CD4-positive, alpha-beta T cell treated with Interleukin-17A for 1 hour (primary cell): ENCODE results near the gene SNX3.
A peak's percentile ranks its signal among the peaks of the same experiment; 100 is the strongest.
"Not testable (repeated sequence)": the region's sequence is repeated elsewhere in the genome, so short reads cannot be mapped to it uniquely, and the experiment has no call there.

Experiments used
- DNase-seq: peaks from one replicate; pipeline ENCODE4 v3.0.0-alpha.2; 2020

SNX3 gene

DNA sequence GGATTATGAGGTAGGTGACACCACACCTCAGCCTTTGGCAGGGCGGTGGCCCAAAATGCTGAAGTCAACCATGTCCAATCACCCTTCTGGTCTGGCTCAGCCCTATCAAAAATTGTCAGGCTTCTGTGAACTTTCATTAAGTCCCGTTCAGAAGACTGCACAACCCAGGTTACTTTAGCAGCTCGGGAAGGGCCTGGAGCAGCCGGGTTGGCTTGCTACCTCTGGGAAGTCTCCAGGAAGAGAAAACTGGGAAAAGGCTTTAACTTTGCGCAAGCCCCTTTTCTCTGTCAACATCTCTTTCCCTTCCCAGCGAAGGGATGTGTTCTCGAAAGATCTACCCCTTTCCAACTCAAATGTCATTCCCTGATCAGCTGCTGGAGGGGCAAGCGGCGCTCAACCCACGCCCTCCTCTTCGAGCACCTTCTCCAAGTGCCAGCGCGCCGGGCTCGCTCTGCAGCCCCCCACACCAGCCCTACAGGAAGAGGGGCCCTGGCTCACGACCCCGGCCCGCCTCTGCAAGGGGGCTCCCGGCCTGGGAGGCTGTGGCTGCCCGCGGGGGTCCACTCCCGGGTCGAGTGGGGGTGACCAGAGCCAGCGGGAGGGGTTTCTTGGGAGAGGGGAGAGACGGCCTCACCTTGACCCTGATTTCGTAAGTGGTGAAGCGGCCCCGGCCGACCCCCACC is 573 bp downstream of the SNX3 start:
- peak; percentile 31 for DNase-seq

DNA sequence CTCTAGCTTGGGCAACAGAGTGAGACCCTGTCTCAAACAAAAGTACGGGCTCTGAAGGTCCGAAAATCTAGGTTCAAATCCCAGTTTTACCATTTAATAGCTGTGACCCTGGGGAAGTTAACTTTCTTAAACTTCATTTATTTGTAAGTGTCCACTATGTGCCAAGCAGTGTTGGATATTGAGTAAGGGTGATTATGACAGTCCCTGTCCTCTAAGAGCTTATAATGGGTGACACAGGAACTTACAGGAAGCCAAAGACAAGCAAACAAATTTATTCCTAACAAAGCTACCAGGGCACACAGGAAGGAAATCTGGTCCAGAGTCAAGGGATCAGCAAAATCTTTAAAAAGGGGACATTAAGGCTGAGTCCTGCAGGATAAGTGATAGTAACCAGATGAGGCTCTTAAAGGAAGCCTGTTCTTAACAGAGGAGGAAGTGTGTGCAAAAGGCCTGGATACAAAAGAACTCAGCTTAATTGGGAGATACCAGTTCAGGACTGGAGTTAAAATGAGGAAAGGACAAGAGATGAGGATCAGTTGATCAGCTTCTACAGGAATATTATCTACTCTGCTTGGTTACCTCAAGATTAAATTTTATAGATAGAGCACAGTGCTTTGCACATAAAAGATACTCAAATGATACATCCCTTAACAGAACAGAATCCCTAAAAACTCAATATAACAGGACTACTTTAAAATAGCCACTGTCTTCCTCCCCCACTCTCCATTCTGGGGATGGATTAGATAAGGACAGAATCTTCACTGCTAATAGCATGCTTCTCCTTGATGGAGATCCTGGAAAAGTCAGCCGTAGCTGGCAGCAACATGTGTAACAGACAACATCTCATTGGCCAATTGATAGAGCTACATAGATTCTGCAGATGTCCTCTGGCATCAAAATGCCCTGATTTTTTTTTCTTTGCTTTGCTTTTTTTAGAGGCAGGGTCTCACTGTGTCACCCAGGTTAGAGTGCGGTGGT is 6.1 kb downstream of the SNX3 start:
- DNase-seq: no peak

DNA sequence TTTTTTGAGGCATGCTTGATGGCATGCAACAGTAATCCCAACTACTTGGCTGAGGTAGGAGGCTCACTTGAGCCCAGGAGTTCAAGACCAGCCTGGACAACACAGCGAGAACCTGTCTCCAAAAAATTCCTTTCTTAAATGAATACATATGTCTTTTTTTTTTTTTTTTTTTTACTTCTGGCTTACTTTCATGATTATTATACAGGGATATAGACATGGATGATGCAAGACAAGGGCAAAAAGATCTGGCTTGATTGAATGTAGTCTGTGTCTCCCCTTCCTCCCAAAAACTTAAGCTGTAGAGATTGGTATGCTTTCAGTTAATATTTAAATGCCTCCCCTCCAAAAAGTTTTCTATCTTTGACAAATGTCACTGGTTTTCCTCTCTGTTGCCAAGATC is 7.6 kb downstream of the SNX3 start:
- no peak for DNase-seq

DNA sequence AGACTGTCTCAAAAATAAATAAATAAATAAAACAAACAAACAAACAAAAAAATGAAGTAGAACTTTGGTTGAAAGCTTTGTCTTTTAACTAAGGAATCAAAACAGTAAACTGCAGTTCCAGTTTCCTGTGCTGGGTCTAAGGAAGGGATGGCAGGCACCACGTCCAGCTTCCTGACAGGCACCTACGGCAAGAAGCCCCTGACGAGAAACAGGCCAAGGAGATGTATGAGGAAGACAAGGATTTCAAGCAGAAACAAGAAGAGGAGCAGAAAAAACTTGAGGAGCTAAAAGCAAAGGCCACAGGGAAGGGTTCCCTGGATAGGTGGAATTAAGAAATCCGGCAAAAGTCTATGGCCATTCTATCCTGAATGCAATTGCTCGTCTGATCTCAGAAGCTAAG is 8.8 kb downstream of the SNX3 start:
- no peak for DNase-seq

DNA sequence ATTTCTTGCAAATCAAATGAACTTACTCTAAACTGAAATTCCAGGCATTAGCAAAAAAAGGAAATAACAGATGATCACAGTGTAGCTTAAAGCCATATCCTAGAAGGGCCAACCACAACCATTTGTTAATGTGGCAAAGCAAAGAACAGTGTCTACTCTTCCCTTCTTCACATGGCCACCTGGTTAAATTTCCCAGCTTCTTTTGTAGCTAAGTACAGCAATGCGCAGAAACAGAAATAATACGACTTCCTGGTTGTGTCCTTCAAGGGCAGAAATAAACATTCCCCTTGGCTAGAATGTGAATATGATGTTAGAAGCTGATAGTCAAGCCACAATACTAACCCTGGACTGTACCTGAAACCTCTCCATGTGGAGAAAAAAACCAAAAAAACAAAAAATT is 9.6 kb downstream of the SNX3 start:
- DNase-seq: no peak

DNA sequence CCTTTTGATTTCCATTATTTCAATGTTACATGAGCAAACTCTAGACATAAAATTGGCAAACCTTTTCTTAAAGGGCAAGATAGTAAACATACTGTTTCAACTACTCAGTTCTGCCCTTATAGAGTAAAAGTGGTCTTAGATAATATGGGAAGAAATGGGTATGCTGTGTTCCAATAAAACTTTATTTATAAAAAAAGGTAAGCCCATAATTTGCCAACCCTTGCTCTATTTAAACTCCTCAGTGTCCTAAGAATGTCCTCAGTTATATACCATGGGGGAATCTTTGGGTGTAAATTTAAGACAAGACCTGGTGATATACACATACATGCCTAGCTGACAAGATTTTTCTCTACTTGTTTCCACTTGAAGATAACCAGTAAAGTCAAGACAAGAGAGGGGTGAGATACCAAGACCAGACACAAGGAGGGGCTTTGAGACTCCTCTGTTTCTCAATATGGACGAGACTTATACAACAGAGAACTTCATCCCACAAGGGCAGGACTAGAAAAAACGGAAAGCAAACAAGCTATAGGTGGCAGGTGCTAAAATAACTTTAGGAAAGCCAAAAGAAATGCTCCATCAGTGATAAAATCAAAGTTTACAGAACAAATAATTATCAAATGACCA is 10.5 kb downstream of the SNX3 start:
- peak; percentile 7 for DNase-seq

DNA sequence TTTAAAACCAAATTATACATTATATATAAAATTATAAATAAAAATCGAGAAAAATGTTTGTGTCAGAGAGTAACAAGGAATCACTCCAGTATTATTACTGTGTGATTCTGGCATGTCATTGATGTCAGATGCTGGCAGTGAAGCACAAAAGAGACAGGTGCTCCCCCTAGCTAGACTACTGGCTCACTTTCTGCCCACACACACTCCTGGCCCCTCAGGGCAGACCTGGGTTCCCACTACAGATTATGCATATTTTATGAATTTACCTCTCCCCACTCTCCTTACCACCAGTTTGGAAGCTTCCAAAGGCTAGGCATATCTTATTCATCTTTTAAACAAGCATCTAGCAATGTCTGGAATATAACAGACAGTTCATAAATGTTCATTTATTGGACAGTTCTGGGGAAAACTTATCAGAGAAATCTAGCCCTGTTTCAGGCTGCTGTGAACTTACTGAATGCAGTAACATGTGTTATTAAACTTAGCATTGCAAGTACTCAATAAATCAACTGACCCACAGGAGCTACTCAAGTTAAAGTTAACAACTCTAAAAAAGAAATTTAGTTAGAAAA is 12.8 kb downstream of the SNX3 start:
- no peak for DNase-seq

DNA sequence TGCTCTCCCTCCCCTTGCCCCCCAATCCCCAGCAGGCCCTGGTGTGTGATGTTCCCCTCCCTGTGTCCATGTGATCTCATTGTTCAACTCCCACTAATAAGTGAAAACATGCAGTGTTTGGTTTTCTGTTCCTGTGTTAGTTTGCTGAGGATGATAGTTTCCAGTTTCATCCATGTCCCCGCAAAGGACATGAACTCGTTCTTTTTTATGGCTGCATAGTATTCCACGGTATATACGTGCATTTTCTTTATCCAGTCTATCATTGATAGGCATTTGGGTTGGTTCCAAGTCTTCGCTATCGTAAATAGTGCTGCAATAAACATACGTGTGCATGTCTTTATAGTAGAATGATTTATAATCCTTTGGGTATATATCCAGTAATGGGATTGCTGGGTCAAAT is 15.7 kb downstream of the SNX3 start:
- not testable (repeated sequence) for DNase-seq

DNA sequence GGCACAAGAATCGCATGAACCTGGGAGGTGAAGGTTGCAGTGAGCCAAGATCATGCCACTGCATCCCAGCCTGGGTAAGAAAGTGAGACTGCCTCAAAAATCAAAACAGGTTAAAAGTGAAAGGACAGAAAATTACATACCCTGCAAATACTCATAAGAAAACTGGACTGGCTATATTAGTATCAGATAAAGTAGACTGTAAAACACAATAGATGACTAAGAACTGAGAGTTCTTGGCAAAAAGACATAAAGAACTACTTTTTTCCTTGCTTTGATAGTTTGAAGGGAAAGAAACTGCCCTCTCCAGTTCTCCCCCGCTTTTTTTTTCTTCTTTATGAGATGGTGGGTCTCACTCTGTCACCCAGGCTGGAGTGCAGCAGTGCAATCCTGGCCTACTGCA is 17.0 kb downstream of the SNX3 start:
- no peak for DNase-seq

DNA sequence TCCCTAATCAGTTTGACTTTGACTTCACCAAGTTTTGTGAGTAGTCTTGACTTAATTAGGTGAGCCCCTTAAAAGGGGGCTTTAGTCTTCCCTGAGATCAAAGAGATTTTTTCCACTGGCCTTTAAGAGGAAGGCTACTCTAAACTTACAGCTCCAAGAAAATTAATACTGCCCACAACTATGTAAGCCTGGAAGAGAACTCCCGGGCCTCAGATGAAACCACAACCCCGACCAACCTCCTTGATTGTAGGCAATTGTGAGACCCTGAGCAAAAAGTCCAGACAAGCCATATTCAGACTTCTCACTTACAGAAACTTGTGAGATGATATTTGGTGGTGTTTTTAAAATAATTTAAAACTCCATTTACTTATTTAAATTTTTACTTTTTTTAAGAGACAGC is 18.1 kb downstream of the SNX3 start:
- no peak for DNase-seq

DNA sequence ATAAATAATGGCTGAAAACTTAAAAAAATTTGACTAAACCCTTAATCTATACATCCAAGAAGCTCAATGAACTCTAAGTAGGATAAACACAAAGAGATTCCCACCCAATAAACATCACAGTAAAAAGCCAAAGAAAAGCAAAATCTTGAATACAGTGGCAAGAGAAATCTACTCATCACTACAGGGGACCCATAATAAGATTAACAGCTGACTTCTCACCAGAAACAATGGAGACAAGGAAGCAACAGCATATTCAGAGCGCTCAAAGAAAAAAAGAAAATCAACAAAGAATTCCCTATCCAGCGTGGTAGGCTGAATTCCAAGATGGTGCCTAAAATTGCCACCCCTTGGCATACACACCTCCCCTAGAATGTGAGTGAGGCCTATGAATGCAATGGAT is 18.6 kb downstream of the SNX3 start:
- DNase-seq: no peak

DNA sequence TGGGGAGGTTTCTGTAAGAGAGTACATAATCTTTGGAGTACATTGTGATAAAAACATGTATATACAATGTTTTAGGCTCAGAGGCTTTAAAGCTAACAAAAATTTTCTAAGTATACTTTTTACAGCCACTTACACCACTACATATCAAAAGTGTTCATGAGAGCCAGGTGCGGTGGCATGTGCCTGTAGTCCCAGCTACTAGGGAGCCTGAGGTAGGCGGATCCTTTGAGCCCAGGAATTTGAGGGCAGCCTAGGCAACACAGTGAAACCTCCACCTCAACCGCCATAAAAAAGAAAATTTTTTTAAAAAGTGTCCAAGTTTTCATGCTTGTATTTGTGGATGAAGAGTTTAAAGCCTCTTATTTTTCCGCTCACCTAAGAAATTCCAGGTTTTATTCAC is 22.5 kb downstream of the SNX3 start:
- DNase-seq: no peak

DNA sequence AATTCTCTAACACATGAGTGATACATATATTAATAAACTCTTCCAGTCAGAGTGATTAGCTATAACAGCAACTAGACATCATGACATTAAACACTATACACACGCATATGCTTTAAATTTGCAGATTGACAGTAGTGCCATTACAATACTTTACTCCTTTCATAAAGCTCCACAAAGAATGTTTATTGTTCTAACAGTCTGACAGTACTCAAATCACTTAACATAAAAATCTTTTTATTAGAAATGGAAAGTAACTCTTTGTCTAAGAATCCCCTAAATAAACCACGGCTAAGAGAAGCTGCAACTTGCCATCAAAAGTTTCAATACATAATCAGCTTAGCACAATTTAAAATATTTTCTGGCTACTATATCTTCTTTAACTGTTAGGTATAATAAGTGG is 24.0 kb downstream of the SNX3 start:
- no peak for DNase-seq

DNA sequence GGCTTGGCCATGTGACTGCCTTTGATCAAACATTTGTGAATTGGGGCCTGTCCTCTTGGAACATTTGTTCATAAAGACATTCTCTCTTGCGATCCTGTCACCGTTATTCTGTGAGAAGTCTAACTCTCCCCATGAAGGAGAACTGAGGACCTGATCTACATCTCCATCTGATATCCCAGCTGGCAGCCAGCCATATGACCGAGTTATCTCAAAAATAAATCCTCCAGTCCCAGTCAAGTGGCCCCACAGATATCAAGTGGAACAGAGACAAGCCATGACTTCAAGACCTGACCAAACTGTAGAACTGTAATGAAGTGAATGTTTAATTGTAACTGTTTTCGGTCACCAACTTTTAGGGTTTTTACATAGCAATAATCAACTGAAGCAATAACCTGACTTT is 25.7 kb downstream of the SNX3 start:
- DNase-seq: no peak

DNA sequence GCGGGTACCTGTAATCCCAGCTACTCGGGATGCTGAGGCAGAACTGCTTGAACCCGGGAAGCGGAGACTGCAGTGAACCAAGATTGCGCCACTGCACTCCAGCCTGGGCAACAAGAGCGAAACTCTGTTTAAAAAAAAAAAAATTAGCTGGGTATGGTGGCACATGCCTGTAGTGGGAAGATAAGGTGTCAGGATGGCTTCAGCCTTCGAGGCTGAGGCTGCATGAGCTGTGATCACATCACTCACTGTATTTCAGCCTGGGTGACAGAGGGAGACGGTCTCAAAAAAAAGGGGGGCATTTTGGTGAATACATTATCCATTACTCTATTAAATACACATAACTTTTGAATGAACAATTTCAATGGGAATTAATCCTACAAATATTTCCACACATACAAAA is 32.4 kb downstream of the SNX3 start:
- no peak for DNase-seq

DNA sequence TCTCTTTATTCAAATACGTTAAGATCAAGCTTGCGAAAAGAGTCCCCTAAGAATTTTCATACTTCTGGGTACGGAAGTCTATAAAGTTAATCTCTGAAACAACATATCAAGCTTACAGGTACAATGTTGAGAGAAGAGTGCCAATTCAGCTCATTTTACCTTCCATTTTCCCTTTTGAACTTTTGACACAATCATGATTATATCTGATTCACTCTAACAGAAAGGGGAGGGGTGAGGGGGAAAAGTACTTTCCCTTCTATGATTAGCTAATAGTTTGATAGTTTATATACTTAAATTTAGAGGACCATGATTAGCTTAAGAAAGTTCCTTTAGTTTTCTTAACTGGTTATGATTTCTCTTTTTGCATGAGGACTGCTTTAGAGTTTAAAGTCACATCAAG is 33.5 kb downstream of the SNX3 start:
- no peak for DNase-seq

DNA sequence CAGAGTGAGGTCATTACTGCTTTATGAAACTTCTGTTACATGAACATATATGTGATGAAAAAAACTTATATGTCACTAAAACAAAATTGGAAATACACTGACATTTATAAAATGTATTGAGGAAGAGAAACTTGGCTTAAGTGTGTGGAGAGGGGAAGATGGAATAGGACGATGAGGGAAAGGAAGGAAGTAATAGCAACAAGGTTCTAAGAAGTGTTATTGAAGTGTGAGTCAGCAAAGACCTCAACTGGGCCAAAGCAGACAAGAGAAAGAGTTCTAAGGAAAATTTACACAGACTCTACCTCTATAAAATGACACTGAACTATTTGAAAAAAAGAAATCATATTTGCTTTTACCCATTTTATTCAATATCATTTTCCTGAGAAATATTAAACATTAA is 38.3 kb downstream of the SNX3 start:
- DNase-seq: no peak

DNA sequence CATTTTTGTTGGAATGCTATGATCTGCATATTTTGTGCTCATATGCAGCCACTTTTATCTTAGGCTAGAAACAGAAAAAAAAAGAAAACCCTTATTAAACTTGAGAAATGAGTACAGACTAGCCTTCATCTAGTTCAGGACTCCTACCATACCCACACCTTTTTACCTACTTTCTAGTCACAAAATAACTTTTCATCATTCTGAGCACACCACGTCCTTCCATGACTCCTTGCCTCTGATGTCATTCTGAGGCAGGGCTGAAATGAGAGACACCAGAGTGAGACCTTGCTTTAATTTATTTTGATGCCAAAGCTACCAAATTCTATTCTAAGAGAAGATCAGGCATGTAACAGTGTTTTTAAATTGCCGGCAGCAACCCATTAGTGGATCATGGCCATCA is 38.8 kb downstream of the SNX3 start:
- DNase-seq: no peak

DNA sequence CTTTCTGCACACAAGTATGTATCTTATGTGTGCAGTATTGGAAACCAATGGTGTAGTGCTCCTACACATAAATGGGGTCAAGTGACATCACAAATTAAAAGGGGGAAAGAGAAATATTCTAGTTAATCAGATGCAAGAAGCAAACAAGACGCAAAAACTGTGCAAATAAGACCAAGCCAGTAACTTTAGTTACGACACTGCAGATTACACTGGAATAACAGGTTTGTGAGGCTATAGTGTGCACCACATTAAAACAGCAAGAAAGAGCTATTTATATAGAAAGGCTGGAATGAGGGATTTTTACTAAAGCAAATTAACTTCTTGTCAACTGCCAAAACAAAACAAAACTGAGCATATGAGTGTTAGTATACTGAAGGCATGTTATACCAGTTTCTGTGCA is 49.2 kb downstream of the SNX3 start:
- no peak for DNase-seq

DNA sequence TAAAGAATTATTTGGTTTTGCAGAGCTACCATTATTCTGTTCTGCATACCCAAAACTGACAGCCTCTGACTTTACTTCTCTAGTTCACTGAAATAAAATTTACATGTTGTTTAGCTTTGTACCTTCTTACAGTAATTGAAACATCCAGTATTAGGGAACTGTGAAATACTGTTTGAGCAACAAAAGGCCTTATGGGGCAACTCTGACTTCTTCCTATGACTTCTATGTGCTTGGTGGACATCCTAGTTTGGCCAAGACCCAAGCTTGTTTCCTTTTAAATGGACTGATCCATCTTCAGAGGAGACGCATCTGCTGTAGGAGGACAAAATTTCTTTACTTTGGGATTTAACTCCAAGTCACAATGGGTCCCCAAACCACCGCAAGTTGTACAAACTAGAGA is 50.3 kb downstream of the SNX3 start:
- no peak for DNase-seq

DNA sequence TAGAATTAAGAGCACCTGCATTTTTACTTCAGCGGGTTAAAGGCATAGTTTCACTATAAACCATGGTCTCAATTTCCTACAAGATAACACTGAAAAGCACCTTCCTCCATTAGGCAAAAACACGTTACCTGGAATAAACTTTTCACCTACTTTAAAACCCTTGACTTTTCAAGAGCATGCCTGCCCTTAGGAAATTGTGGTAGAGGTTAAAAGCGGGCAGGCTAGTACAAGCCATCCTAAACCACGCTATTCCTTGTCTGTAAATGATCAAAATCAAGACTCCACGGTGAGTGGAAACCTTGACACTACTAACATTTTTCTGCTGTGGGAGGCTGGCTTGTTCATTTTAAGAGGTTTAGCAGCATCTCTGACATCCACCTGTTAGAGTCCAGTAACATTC is 51.1 kb downstream of the SNX3 start:
- DNase-seq: no peak

DNA sequence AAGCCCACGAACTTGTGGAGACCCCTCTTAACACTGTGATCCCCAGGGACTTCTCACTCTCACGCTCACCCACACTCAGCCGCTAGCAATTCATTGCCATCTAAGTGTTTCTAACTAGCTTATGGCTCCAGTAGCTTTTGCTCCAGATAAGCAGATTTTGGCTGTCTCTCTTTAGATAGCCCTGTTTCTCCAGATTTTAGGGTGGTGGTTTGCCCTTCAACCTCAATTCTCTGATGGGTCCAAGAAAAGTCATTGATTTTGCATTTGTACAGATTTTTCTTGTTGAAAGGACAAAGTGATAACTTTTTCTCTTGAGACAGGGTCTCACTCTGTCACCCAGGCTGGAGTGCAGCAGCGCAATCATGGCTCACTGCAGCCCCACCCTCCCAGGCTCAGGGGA is 53.8 kb downstream of the SNX3 start:
- DNase-seq: no peak
